NCI-H2227 (cell line): ENCODE results near the gene PLK5.

Experiments
- DNase-seq: peaks from one replicate; lab custom pipeline; 2025; ENCODE audit not compliant: unreplicated experiment; lab: John Stamatoyannopoulos, UW

The PLK5 gene

GRCh38 chr19:1554968-1555367, 31.1 kb downstream of the PLK5 start:
- DNase-seq = no peak

- no peak for DNase-seq
Measured at GRCh38 chr19:1555487-1556389, 31.9 kb downstream of the PLK5 start.

DNA sequence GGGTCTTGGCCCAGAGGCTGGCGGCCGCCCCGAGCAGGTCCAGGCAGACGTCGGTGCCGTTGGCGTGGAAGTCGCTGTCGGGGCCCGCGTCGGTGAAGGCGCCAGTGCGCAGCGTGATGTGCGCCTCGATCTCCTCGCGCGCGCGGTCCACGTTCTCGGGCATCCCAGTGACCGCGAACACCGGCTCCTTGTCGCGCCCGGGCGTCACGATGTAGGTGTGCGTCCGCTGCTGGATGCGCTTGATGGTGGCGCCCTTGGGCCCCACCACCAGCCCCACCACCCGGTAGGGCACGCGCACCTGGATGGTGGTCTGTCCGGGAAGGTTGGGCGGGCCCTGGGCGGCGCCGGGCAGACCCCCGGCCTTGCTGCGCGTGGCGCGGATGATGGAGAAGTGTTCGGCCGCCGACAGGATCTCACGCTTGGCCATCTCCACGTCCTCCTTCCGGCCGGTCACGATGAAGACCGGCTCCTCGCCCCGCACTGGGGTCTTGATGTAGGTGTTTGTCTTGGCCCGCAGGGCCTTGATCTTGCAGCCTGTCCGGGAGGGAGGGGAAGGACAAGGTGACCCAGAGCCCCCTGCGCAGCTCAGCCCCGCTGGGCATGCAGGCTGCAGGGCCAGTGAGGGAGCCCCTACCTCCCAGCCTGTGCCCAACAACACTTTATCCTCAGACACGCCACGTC, 32.7 kb downstream of the PLK5 start:
- no peak for DNase-seq

DNA sequence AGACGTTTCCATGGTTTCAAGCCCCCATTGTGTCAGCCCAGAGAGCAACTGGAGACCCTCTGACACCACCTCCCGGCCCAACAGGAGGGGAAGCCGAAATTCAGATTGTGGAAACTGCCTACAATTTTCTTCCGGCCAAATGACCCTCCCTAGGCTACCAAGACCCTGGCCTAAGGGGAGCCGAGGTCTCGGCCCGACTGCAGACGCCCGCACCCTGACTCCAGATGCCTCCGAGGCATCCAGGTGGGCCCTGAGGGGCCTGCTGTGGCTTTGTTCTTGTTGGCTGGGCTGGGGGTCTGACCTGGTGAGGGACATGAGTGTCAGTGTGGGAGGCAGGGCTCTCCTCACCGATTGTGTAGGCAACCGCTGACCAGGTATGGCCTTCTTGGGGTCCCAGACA, 34.7 kb downstream of the PLK5 start:
- DNase-seq = no peak

DNA sequence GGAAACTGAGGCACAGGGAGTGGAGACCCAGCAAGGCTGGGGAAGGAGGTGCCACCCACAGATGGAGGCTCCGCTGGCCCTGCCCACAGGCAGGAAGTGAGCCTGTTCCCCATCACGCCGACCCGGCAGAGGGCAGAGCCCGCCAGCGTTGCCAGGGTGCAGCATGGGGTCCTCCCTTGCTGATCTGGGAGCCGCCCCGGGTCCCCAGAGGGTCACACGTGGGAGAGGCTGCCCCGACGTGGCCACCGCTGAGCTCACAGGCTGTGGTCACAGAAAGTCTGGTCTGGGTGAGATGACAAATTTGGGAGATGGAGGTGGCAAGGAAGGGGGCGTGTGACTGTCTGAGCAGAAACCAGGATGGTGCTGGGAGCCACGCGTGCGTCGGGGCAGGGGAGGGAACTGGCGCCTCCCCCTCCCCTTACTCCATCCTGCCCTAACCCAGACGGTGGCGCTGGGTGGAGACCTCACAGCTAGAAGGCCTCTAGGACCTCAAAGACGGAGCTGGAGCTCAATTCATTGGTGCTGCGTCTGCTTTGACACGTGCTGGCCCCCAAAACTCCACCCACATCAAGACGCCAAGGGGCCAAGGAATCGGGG, 36.5 kb downstream of the PLK5 start:
- no peak for DNase-seq

- DNase-seq = no peak
Measured at GRCh38 chr19:1561236-1561842, 37.5 kb downstream of the PLK5 start.

GRCh38 chr19:1563251-1563650, 39.4 kb downstream of the PLK5 start:
- DNase-seq = no peak

- DNase-seq = peak; percentile 79
Measured at GRCh38 chr19:1566392-1567115, 42.7 kb downstream of the PLK5 start.

DNA sequence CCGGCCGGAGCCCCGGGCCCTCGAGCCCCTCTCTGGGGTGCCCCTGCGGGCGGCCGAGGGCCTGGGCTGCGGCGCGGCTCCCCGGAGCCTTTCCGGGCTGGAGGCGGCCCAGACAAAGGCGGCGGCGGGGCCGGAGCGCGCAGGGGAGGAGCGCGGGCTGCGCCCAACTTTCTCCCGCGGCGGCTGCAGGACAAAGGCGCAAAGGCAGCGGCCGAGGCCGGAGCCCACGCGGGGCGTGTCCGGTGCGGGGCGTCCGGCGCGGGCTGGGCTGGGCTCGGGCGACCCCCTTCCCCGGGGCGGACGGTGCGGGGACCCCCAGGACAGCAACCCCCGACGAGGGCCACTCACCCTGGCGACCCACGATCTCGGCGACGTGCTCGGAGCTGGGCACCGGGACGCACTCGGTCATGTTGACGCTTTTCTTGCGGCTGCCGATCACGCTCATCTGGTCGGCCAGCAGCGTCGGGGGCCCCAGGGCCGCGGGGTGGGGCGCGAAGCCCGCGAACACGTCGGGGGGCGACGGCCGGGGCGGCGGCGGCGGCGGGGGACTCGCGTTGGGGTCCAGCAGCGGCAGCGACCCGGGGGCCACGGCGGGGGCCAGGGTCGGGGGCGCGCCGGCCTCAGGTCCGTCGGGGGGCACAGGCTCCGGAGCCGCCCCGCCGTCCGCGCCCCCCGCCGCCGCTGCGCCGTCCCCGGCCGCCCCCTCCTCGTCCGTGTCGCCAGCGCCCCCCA, 43.4 kb downstream of the PLK5 start:
- DNase-seq = peak; percentile 60

DNA sequence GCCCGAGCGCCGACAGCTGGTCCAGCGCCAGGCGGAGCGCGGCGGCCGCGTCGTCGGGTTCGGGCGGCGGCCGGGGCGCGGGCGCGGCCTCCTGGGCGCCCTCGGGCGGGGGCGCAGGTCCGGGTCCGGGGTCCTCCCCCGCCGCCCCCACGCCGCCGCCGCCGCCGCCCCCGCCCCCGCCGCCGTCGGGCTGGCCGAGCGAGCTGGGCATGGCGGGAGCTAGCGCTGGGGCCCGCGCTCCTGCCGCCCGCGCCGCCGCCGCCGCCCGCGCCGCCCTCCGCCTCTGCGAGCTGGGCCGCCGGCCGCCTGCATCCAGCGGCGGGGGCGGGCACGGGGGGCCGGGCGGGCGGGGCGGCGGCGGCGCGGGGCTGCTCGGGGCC, 44.0 kb downstream of the PLK5 start:
- DNase-seq = no peak

DNA sequence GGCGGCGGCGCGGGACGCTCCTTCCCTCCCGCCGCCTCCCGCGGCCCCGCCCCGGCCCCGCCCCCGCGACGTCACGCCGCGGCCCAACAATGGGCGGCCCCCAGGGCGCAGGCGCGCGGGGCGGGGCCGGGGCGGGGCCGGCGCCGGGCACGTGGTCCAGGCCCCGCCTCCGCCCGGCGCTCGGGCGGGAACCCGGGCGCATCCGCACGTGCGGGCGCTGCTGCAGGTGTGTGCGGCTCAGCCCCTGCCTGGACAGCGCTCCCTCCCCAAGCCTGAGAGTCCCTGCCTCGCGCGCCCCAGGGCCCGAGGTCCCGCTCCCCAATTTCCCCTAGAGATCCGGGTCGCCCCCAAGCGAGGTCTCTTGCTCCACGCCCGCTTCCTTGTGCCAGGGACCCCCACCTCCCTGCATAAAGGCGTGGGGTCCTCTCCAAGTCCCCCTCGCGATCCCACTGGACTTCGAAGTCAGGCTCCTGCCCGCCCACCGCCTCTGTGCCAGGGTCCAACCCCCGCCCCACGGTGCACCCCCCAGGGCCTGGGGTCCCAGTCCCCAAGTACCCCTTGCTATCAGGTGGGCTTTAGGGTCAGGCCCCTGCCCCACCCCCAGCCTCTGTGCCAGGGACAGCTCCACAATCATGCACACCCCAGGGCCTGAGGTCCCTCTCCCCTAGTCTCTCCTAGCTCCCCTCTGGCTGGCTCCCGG, 44.6 kb downstream of the PLK5 start, which contains the start of gene MEX3D:
Gene MEX3D (minus strand): TSS at position 6 of the 700 bp plus-strand sequence. CDS start 267 bp downstream, outside the sequence.
- DNase-seq = peak; percentile 84

DNA sequence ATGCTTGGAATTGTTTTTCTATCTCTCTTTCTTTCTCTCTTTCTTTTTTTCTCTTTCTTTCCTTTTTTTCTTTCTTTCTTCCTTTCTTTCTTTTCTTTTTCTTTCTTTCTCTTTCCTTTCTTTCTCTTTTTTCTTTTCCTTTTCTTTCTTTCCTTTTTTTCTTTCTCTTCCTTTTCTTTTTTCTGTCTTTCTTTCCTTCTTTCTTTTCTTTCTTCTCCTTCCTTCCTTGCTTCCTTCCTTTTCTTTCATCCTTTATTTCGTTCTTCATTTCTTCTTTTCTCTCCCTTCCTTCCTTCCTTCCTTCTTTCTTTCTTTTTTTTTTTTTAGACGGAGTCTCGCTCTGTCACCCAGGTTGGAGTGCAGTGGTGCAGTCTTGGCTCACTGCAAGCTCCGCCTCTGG, 46.1 kb downstream of the PLK5 start:
- DNase-seq = no peak

GRCh38 chr19:1570836-1571235, 47.0 kb downstream of the PLK5 start:
- DNase-seq = no peak

GRCh38 chr19:1571358-1571757, 47.5 kb downstream of the PLK5 start:
- no peak for DNase-seq

GRCh38 chr19:1572795-1573194, 48.9 kb downstream of the PLK5 start:
- DNase-seq = no peak

- DNase-seq = no peak
Measured at GRCh38 chr19:1574354-1575136, 50.7 kb downstream of the PLK5 start.

- DNase-seq = no peak
Measured at GRCh38 chr19:1575323-1576241, 51.7 kb downstream of the PLK5 start.
